Rectal smooth muscle tissue (tissue), 1 donor: ENCODE measurements around the gene ZNF747.
A peak's percentile ranks its signal among the peaks of the same experiment; 100 is the strongest.
"Not testable (repeated sequence)": the region's sequence is repeated elsewhere in the genome, so short reads cannot be mapped to it uniquely, and the experiment has no call there.

Experiments used
- H3K27ac ChIP-seq: one replicate; pipeline ENCODE4 v1.7.0; 2013; ENCODE audit warnings: low read depth, low read length, inconsistent platforms
- H3K27me3 ChIP-seq: one replicate; pipeline ENCODE4 v1.7.0; 2013; ENCODE audit warnings: low read length; ENCODE audit not compliant: control insufficient read depth, insufficient read depth
- H3K36me3 ChIP-seq: one replicate; pipeline ENCODE4 v1.7.0; 2013; ENCODE audit warnings: low read length; ENCODE audit not compliant: control insufficient read depth, insufficient read depth
- H3K4me1 ChIP-seq: one replicate; pipeline ENCODE4 v1.7.0; 2013; ENCODE audit warnings: low read length; ENCODE audit not compliant: control insufficient read depth, insufficient read depth
- H3K4me3 ChIP-seq: one replicate; pipeline ENCODE4 v1.7.0; 2013; ENCODE audit warnings: low read length
- H3K9ac ChIP-seq: one replicate; pipeline ENCODE4 v1.7.0; 2013; ENCODE audit warnings: low read length

ZNF747 gene

GRCh38 chr16:30526137-30526822, 8.4 kb downstream of the ZNF747 start, which contains the start of gene ZNF768:
Gene ZNF768, minus strand, starts transcription at chr16:30526566. Its CDS starts 153 bp downstream, at chr16:30526413.
- Histone ChIP-seq H3K36me3 (peaks cover 4% of the 10 kb centered on the region), H3K27ac (peak within 1 kb of the TSS; percentile 99), H3K4me3 (peak within 1 kb of the TSS; percentile 93), H3K4me1 (peaks cover 10% of the 10 kb centered on the region), H3K9ac (peak within 1 kb of the TSS; percentile 84), H3K27me3 (no peaks in the 10 kb centered on the region)

- Histone ChIP-seq H3K4me3 (peak overlapping the region; percentile 77), H3K27me3 (no peaks in the 10 kb centered on the region), H3K4me1 (peaks cover 10% of the 10 kb centered on the region), H3K36me3 (peaks cover 2% of the 10 kb centered on the region), H3K9ac (peak overlapping the region; percentile 82), H3K27ac (peak overlapping the region; percentile 99)
These were observed 8.9 kb downstream of the ZNF747 start for GRCh38 chr16:30525844-30526136.

- Histone ChIP-seq H3K27me3 (no peaks in the 10 kb centered on the region), H3K4me3 (no peak overlapping the region), H3K36me3 (peaks cover 2% of the 10 kb centered on the region), H3K4me1 (peaks cover 10% of the 10 kb centered on the region), H3K9ac (no peak overlapping the region), H3K27ac (no peak overlapping the region)
These were observed 9.8 kb downstream of the ZNF747 start for GRCh38 chr16:30524575-30525568.

- no peak overlapping the region for H3K9ac ChIP-seq
- H3K36me3 ChIP-seq = peaks cover 2% of the 10 kb centered on the region
- H3K27me3 ChIP-seq = no peaks in the 10 kb centered on the region
- peaks cover 10% of the 10 kb centered on the region for H3K4me1 ChIP-seq
- H3K4me3 ChIP-seq = no peak overlapping the region
- no peak overlapping the region for H3K27ac ChIP-seq
These were observed 10.7 kb downstream of the ZNF747 start for GRCh38 chr16:30523768-30524574.

- not testable (repeated sequence) for H3K36me3 ChIP-seq, H3K27me3 ChIP-seq, H3K27ac ChIP-seq, H3K4me1 ChIP-seq, H3K4me3 ChIP-seq, H3K9ac ChIP-seq
These were observed 11.8 kb downstream of the ZNF747 start for GRCh38 chr16:30522702-30523463.

- Histone ChIP-seq H3K27me3 (no peaks in the 10 kb centered on the region), H3K4me3 (no peak overlapping the region), H3K4me1 (peaks cover 3% of the 10 kb centered on the region), H3K9ac (no peak overlapping the region), H3K27ac (no peak overlapping the region), H3K36me3 (peaks cover 2% of the 10 kb centered on the region)
These were observed 12.6 kb downstream of the ZNF747 start for GRCh38 chr16:30521873-30522641.

- H3K4me3 ChIP-seq = no peak overlapping the region
- no peak overlapping the region for H3K9ac ChIP-seq
- H3K4me1 ChIP-seq = peaks cover 3% of the 10 kb centered on the region
- H3K36me3 ChIP-seq = peaks cover 2% of the 10 kb centered on the region
- H3K27ac ChIP-seq = no peak overlapping the region
- no peaks in the 10 kb centered on the region for H3K27me3 ChIP-seq
These were observed 13.2 kb downstream of the ZNF747 start for GRCh38 chr16:30521476-30521872.

- Histone ChIP-seq H3K27me3 (no peaks in the 10 kb centered on the region), H3K4me1 (no peaks in the 10 kb centered on the region), H3K4me3 (no peak overlapping the region), H3K36me3 (peaks cover 2% of the 10 kb centered on the region), H3K27ac (no peak overlapping the region), H3K9ac (no peak overlapping the region)
These were observed 15.3 kb downstream of the ZNF747 start for GRCh38 chr16:30519120-30520049.

GRCh38 chr16:30518552-30518951, 16.1 kb downstream of the ZNF747 start:
- H3K9ac ChIP-seq = no peak overlapping the region
- no peak overlapping the region for H3K27ac ChIP-seq
- H3K36me3 ChIP-seq = peaks cover 2% of the 10 kb centered on the region
- H3K27me3 ChIP-seq = no peaks in the 10 kb centered on the region
- no peak overlapping the region for H3K4me3 ChIP-seq
- no peaks in the 10 kb centered on the region for H3K4me1 ChIP-seq

- Histone ChIP-seq H3K9ac (no peak overlapping the region), H3K4me1 (no peaks in the 10 kb centered on the region), H3K27me3 (no peaks in the 10 kb centered on the region), H3K36me3 (peaks cover under 1% of the 10 kb centered on the region), H3K4me3 (no peak overlapping the region), H3K27ac (no peak overlapping the region)
These were observed 19.4 kb downstream of the ZNF747 start for GRCh38 chr16:30515275-30515674.
